ENCODE data around the gene PSENEN. TPM values are rescaled to one million over a fixed set of nuclear protein-coding genes. Genes with fewer than 3 reads are reported as not detected.

PSENEN gene
- total and polyA plus RNA-seq, 2 of the 8 experiments (the other 6 are each of a cell fraction or from before 2014, with no cell fraction given): 66.7 to 75.3 TPM

GRCh38 chr19:35740423-35741202 is 4.8 kb upstream of the PSENEN start (continued):
- TF ChIP-seq E2F6 (IDR thresholded peaks at IDR 0.05): peak; percentile 49; the same call in 1 of the 2 replicates
- TF ChIP-seq SIRT6 (IDR thresholded peaks at IDR 0.05; ENCODE audit: low read length): no peak
- peak in 1 of 2 experiments; percentile 24; a peak in 2 of 4 replicates for TF ChIP-seq RAD21 (IDR thresholded peaks at IDR 0.05 in 1 of 2, conservative IDR thresholded peaks at IDR 0.05 in 1 of 2; ENCODE audit: low read depth in 2 of 2, low read length in 2 of 2)
- TF ChIP-seq MAFK (IDR thresholded peaks at IDR 0.05; ENCODE audit: low read depth, low read length): no peak
- TF ChIP-seq CHD2 (IDR thresholded peaks at IDR 0.05; ENCODE audit: low read length): no peak
- TF ChIP-seq CBX8 (IDR thresholded peaks at IDR 0.05; ENCODE audit: borderline replicate concordance, low read depth, low read length): no peak
- TF ChIP-seq CHD7 (IDR thresholded peaks at IDR 0.05; ENCODE audit: insufficient replicate concordance, low read length): no peak
- peak; percentile 91 for TF ChIP-seq SP4 (IDR thresholded peaks at IDR 0.05; ENCODE audit: low read length)
- peak; percentile 55; the same call in 1 of the 2 replicates for TF ChIP-seq PHF8 (conservative IDR thresholded peaks at IDR 0.05; ENCODE audit: low read depth, low read length)

Data from H1 (cell line).